ENCODE data around the gene GALNT10. TPM values are rescaled to one million over a fixed set of nuclear protein-coding genes. Genes with fewer than 3 reads are reported as not detected.

Gene GALNT10
- total and polyA plus RNA-seq, 2 of the 8 experiments (the other 6 are each of a cell fraction or from before 2014, with no cell fraction given) = 4.6 to 15.5 TPM

DNA sequence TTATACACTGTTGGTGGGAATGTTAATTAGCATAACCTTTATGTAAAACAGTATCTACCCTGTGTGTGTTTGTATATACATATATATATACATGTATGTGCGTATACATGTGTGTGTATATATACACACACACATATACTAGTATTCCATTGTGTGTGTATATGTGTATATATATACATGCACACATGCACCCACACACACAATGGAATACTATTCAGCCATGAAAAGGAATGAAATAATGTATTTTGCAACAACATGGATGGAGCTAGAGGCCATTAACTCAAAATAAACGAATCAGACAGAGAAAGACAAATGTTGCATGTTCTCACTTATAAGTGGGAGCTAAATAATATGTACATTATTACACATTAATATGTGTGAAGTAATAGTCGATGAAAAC, 237.7 kb downstream of the GALNT10 start (continued):
- TF ChIP-seq SIN3A (conservative IDR thresholded peaks at IDR 0.05 in 1 of 2, IDR thresholded peaks at IDR 0.05 in 1 of 2; ENCODE audit: low read depth in 1 of 2, low read length in 2 of 2) = no peak
